Endothelial cell of hepatic sinusoid (primary cell): Measurements from ENCODE around the gene KBTBD12.
"Not testable (repeated sequence)": the region's sequence is repeated elsewhere in the genome, so short reads cannot be mapped to it uniquely, and the experiment has no call there.

Experiments used
- in situ Hi-C: cut with HindIII; loops from 2 replicates; pipeline ENCODE4 v1.10.0; 2017; ENCODE audit warnings: low sequenced_read_pairs

Gene KBTBD12

GRCh38 chr3:127903611-127904375 lies 11.2 kb upstream of the KBTBD12 start:
- in situ Hi-C loops, result loop anchor here (5.0 kb wide), 1 partner anchor 49 kb away; no protein-coding TSS in a partner anchor

GRCh38 chr3:127905556-127905955 lies 9.5 kb upstream of the KBTBD12 start:
- in situ Hi-C loops, result no loop called here

DNA sequence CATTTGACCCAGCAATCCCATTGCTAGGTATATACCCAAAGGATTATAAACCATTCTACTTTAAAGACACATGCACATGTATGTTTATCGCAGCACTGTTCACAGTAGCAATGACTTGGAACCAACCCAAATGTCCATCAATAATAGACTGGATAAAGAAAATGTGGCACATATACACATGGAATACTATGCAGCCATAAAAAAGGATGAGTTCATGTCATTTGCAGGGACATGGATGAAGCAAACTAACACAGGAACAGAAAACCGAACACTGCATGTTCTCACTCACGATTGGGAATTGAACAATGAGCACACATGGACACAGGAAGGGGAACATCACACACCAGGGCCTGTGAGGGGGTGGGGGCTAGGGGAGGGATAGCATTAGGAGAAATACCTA lies 8.4 kb upstream of the KBTBD12 start:
- in situ Hi-C loops, result not testable (repeated sequence)

DNA sequence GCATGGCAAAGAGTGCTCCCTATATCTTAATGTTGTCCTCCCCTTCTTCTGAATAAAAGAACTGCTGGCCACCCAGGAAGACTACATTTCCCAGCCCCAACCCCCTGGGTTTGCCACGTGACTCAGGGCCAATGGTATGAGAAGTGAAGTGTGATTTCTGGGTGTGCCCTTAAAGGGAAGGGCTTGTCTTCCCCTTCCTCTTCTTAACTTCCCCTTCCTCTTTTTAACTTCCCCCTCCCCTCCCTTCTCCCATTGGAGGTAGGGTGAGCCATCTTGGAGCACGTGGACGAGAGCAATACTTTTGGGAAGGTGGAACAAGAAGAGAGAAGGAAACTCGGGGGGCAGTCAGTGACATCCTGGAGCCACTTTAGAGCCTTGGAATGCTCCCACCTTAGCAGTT lies 6.8 kb upstream of the KBTBD12 start:
- in situ Hi-C loops, result no loop called here

GRCh38 chr3:127908951-127909350 lies 6.1 kb upstream of the KBTBD12 start:
- in situ Hi-C loops, result no loop called here

- in situ Hi-C loops, result loop anchor here (5.0 kb wide), 1 partner anchor 93 kb away; no protein-coding TSS in a partner anchor
These were observed 5.4 kb upstream of the KBTBD12 start for GRCh38 chr3:127909646-127910045.

GRCh38 chr3:127911421-127911931 lies 3.6 kb upstream of the KBTBD12 start:
- in situ Hi-C loops, result loop anchor here (5.0 kb wide), 1 partner anchor 91 kb away; no protein-coding TSS in a partner anchor

- in situ Hi-C loops, result loop anchor here (5.0 kb wide), 1 partner anchor 88 kb away; no protein-coding TSS in a partner anchor
These were observed 1.2 kb upstream of the KBTBD12 start for GRCh38 chr3:127913841-127914240.

- in situ Hi-C loops, result loop anchor here (5.0 kb wide), 1 partner anchor 88 kb away; no protein-coding TSS in a partner anchor
These were observed 448 bp upstream of the KBTBD12 start for GRCh38 chr3:127914584-127914983.

DNA sequence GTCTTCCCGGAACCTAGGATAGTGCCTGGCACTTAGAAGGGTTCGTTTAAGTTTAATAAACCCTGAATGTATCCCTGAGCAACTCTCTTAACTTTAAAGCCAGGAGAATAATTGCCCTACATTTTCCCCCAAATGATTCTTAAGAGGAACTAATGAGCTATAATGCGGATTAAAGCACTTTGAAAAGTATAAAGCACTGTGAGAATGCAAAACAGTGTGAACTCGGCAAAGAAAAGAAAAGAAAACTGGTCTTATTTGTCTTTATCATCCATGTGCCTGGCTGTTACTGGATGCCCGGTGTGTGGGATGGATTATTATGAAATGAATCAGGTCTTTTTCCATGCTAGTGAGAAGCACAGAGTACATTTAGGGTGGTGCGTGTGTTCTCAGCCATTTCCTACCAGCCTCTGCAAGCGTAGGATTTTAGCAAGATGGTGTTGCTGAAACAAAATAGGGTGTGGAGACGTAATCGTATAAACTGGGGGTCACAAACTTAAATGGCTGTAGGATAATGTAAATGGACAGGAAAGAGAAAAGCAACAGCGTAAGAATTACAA lies 983 bp downstream of the KBTBD12 start:
- in situ Hi-C loops, result no loop called here

DNA sequence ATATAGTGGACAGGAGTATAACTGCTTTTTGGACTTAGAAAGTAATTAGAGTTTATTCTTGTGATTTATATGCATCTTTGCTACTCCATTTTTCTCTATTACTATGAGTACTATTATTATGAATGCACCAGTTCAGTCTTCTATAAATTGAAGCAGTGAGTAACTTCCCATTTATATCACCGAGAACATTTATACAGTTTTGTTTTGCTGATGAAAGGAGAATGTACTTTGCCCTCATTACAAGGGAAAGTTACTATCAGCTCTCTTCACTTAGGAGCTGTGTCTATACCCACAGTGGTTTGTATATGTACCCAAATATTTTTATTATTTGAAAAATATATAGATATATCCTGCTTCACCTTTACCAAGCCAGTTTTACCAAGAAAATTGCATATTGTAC lies 5.7 kb downstream of the KBTBD12 start:
- in situ Hi-C loops, result no loop called here

- in situ Hi-C loops, result no loop called here
These were observed 8.6 kb downstream of the KBTBD12 start for GRCh38 chr3:127923611-127924010.

DNA sequence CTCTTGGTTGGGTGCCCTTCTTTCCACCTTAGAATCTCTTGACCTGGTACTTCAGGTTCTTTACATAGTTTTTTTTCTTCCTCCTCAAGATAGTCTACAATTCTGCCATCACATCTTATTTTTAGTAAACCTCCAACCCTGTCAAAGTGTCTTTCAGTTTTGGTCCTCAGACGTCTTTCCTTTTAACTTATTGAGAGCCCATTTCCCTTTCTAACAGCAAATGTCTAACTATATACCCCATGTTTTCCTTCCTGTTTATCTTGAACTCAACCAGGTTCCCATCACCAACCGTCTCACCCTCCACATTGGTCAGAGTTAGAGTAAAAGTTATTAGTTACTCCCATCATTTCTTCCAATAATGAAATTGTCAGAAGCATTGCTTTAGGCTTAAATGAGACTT lies 10.4 kb downstream of the KBTBD12 start:
- in situ Hi-C loops, result no loop called here

DNA sequence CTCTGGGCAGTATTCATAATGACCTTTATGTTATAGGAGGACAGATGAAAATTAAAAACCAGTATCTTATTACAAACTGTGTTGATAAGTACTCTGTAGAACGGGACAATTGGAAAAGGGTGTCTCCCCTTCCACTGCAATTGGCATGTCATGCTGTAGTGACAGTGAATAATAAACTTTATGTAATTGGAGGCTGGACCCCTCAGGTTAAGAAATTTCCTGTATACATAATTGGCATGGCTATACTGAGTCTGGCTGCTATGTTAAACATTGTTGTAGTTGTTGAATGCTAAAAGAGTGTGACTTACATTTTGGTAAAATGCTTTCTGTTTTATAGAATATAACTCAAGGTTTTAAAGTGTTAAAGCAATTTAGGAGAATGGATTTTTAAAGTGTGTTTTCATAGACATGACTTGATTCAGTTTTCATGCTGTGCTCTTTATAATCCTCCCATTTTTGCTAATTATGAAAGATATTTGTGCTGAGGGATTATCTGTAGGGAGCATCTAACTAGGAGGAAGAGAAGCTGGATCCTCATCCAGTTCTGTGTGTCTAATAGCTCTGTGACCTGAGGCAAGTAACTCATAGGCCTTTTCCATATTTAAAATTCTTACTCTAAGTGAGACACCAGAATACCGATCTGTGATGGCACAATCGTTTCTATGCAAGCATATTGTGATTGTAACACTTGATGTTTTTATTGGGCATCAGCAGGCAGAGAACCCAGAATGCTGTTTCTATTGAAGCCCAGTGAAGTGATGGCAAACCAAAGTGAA lies 13.0 kb downstream of the KBTBD12 start:
- in situ Hi-C loops, result no loop called here

GRCh38 chr3:127929818-127930413 lies 14.9 kb downstream of the KBTBD12 start:
- in situ Hi-C loops, result no loop called here

DNA sequence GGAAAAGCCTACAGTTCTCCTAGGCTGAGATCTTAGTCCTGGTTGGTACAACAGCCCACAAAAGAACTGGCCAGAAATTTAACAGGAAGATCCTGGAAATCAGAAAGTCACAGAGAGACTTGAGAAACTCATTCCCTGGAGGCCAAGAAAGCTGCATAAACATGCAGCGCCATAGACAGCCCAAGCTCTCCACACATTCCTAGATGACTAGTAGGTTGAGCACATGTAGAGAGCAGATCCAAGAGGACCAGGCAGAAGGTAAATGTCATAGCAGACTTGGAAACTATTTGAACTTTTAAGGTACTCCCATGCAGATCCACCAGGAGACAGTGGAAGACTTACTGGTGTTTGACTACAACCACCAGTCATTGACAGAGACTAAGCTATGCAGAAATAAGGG lies 18.4 kb downstream of the KBTBD12 start:
- in situ Hi-C loops, result no loop called here

DNA sequence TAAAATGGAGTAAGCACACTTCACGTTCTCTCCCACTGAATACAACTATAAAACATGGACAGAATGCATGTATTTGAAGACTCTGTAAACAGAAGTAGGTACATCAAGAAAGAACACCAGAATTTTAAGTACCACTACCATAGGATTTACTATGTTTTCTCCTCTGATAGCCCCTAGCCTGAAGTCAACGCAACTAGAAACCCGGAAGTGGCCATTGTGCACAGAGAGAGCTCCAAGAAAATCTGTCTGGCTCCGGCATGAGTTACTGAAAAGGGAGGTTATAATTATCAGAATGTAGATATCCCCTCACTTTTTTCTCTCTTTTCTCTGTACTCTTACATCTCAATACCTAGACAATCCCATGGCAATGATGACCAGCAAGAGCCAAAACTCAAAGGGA lies 23.8 kb downstream of the KBTBD12 start:
- in situ Hi-C loops, result no loop called here

DNA sequence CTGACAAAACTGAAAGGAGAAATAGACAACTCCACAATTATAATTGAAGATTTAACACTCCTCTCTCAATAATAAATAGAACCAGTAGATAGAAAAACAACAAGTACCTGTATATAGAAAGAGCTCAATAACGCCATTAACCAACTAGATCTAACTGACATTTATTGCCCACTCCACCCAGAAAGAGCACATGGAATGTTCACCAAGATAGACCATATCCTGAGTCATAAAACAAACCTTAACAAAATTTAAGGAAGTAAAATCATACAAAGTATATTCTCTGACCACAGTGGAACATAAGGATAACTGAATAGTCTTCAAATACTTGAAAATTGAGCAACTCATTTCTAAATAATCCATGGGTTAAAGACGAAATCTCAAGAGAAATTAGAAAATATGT lies 25.1 kb downstream of the KBTBD12 start:
- in situ Hi-C loops, result no loop called here

- in situ Hi-C loops, result no loop called here
These were observed 27.6 kb downstream of the KBTBD12 start for GRCh38 chr3:127942613-127943012.

DNA sequence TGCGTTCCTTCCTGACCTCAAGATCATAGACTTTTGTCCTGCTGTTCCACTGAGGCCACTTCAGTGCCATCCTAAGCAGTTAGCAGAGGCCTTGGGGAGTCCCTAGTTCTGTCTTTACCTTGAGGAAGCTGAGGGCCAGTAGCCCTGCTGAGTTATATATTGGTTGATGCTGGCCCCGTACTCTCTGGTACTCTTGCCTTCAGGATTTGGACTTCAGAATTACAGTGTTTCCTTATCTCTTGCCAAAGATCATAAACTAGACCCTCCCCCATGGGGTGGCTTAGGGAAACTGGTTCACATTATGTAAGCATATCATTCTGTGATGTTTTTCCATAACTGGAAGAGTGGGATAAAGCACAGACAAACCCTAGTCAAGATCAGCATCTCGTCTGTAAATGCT lies 33.2 kb downstream of the KBTBD12 start:
- in situ Hi-C loops, result no loop called here
